Hepatocyte (in vitro differentiated cells): ENCODE measurements around the gene KRR1.

Experiments used
- CTCF ChIP-seq: fragments of 200-600 bp; sonication (generic); IDR thresholded peaks from 2 replicates; pipeline ENCODE4 v1.5.1; 2016; ENCODE audit warnings: antibody characterized with exemption, mild to moderate bottlenecking; ENCODE audit not compliant: poor library complexity
- EZH2phosphoT487 ChIP-seq: fragments of 200-600 bp; sonication (generic); IDR thresholded peaks from one replicate; pipeline ENCODE4 v1.6.1; 2018; ENCODE audit warnings: antibody characterized with exemption, mild to moderate bottlenecking, low read depth, moderate library complexity; ENCODE audit not compliant: unreplicated experiment, severe bottlenecking

- TF ChIP-seq EZH2phosphoT487 (no peak), CTCF (no peak)
These were observed 55.6 kb downstream of the KRR1 start for GRCh38 chr12:75455839-75456238.
